NCI-H1694 (cell line): ENCODE data around the gene FAM151B.
A peak's percentile ranks its signal among the peaks of the same experiment; 100 is the strongest.
"Not testable (repeated sequence)": the region's sequence is repeated elsewhere in the genome, so short reads cannot be mapped to it uniquely, and the experiment has no call there.

Source experiments
- DNase-seq: peaks from one replicate; lab custom pipeline; 2025; lab: John Stamatoyannopoulos, UW

The FAM151B gene

GRCh38 chr5:80504833-80505232, 16.9 kb downstream of the FAM151B start:
- DNase-seq = no peak

- DNase-seq = no peak
These were observed 19.8 kb downstream of the FAM151B start for GRCh38 chr5:80507663-80508062.

GRCh38 chr5:80508844-80509243, 20.9 kb downstream of the FAM151B start:
- no peak for DNase-seq

- no peak for DNase-seq
These were observed 21.5 kb downstream of the FAM151B start for GRCh38 chr5:80509362-80509761.

- no peak for DNase-seq
These were observed 28.9 kb downstream of the FAM151B start for GRCh38 chr5:80516826-80517225.

- no peak for DNase-seq
These were observed 52.8 kb downstream of the FAM151B start for GRCh38 chr5:80540691-80541090.

GRCh38 chr5:80541392-80541791, 53.5 kb downstream of the FAM151B start:
- no peak for DNase-seq

GRCh38 chr5:80554646-80555045, 66.7 kb downstream of the FAM151B start:
- no peak for DNase-seq

GRCh38 chr5:80555099-80555498, 67.2 kb downstream of the FAM151B start:
- DNase-seq = no peak

- DNase-seq = no peak
These were observed 71.3 kb downstream of the FAM151B start for GRCh38 chr5:80559244-80559643.

GRCh38 chr5:80565330-80565729, 77.4 kb downstream of the FAM151B start:
- DNase-seq = no peak

GRCh38 chr5:80566711-80567259, 78.9 kb downstream of the FAM151B start:
- DNase-seq = no peak

- no peak for DNase-seq
These were observed 80.4 kb downstream of the FAM151B start for GRCh38 chr5:80568251-80568650.

GRCh38 chr5:80569086-80569960, 81.4 kb downstream of the FAM151B start:
- no peak for DNase-seq

GRCh38 chr5:80569961-80570786, 82.3 kb downstream of the FAM151B start, which contains the start of gene ANKRD34B:
Gene ANKRD34B, minus strand, starts transcription at chr5:80570280. Its CDS starts 10,261 bp downstream, at chr5:80560019.
- peak; percentile 9 for DNase-seq

- no peak for DNase-seq
These were observed 85.2 kb downstream of the FAM151B start for GRCh38 chr5:80573062-80573461.

GRCh38 chr5:80576383-80576782, 88.5 kb downstream of the FAM151B start:
- no peak for DNase-seq

GRCh38 chr5:80577707-80578106, 89.8 kb downstream of the FAM151B start:
- no peak for DNase-seq

- no peak for DNase-seq
These were observed 91.2 kb downstream of the FAM151B start for GRCh38 chr5:80579050-80579449.

- not testable (repeated sequence) for DNase-seq
These were observed 92.4 kb downstream of the FAM151B start for GRCh38 chr5:80580291-80580690.

GRCh38 chr5:80584770-80585169, 96.9 kb downstream of the FAM151B start:
- no peak for DNase-seq

- no peak for DNase-seq
These were observed 101.1 kb downstream of the FAM151B start for GRCh38 chr5:80588858-80589540.
